NCI-H1694 (cell line): ENCODE measurements around the gene IQCF2.
"Not testable (repeated sequence)": the region's sequence is repeated elsewhere in the genome, so short reads cannot be mapped to it uniquely, and the experiment has no call there.

Source experiments
- DNase-seq: peaks from one replicate; lab custom pipeline; 2025; lab: John Stamatoyannopoulos, UW

The IQCF2 gene

DNA sequence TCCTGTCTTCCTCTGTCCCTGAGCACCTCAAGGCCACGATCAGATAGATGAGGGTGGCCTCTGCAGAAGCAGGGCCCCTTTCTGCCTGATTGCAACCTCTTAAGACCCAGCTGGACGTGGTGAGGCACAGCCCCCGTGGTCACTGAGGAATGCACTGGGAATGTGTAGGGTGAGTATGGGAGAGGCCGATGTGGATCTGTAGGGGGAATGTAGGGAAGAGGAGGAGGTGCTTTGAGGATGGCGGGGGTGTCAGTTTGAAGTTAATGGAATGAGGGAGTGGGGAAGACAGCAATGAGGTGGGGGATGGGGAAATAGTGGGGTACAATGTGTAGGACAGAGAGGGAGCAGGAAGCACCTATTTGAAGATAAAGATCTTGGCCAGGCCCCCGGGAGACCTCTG, 14.8 kb downstream of the IQCF2 start:
- no peak for DNase-seq

DNA sequence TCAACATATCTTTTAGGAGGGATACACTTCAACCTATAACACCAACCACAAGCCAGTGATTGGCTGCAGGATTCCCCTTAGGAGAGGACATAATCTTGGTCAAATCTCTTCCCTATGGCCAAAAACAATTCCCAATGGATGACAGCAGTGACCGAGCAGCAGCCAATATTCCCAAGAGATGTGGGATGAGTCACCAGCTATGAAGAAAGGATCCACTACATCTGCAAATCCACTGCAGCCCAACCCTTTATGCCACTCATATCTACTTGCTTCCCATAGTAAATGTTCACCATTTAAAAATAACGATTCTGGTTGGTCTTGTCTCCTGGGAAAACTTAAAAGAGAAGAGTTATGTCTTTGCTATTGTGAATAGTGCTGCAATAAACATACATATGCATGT, 18.5 kb downstream of the IQCF2 start:
- no peak for DNase-seq

DNA sequence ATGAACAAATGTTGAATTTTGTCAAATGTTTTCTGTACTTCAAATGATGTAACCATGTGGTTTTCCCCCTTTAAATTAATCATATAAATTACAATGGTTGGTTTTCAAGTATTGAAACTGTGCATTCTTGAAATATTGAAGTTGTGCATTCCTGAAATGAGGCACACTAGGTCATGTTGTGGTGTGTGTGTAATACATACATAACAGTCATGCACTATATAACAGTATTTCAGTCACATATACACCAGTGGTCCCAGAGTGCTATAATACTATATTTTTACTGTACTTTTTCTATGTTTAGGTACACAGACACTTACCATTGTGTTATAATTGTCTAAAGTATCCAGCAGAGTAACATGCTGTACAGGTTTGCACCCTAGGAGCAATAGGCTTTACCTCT, 25.0 kb downstream of the IQCF2 start:
- no peak for DNase-seq

DNA sequence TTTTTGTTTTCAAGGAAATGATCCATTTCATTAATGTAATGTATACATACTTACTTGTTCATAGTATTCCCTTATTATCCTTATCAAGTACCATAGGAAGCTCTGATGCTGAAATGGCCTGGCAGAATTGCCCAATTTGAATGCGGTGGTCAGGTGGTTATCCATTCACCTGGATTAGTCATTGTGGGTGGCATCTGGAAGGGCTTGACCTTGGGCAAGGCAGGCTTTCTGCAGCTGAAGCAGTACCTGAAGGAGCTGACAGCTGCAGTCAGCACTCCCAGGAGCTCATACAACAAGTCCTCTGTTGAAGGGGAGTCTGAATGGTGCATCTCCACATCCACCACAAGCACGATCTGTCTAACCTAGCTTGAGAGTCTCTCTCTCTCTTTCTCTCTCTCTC, 26.2 kb downstream of the IQCF2 start:
- DNase-seq = no peak

DNA sequence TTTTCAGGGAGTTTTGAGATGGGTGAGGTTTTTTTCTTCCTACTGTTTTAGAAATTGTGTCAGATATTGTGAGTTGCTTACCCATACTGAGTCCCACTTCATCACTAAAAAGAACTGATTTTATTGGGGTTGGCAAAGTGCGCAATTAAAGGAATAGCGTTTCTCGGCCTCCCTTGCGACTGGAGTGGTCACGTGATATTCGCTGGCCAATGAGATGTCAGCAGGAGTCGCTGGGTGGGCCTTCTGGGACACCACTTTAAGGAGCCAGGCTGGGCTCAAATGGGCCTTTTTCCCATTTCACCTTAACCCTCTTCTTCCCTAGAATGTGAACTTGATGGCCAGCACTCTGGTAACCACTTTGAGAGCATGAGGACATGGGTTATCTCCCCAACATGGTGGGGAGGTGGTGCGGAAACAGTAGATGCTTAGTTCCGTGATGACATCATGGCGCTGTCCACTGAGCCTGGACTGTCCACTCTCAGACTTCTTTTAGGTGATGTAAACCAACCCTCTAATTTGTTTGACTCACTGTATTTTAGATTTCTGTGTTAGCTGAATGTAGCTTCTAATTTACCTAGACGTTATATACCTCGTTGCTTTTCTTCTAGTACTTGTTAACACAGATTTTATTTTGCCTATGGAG, 27.2 kb downstream of the IQCF2 start:
- DNase-seq = no peak

DNA sequence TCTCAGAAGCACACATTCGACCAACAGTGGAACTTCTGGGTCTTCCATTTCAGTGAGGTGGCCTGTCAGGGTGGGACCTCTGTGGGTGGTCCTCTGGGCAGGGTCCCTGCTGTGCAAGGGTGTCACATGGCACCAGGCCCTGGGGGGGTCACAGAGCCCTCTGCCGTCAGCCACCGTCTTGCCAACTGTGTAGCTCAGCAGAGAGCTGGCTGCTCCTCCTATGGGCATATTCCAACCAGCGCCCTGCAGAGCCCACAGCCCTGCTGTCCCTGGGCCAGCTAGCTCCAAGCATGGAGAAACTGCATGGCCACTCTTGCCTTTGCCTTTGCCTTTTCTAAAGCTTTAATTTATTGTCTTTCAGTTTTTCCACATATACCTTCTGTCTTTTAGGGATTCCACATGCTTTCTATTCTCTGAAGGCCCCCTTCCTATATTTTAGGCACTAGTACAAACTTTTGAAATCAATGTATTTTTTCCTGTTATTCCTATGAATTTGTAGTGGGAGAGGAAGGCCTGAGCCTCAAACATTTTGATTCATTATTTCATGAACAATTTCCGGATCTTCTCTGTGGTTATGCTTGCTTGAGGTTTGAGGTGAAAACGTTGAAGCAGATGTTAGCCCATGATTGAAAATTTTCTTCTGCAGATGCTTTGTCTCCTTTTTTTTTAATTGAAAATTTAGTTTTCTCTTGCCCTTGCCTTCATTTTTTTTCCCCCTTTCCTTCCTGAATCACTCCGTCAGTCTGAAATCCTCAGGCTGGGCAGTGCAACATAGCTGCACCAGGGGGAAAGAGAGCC, 30.0 kb downstream of the IQCF2 start:
- no peak for DNase-seq

DNA sequence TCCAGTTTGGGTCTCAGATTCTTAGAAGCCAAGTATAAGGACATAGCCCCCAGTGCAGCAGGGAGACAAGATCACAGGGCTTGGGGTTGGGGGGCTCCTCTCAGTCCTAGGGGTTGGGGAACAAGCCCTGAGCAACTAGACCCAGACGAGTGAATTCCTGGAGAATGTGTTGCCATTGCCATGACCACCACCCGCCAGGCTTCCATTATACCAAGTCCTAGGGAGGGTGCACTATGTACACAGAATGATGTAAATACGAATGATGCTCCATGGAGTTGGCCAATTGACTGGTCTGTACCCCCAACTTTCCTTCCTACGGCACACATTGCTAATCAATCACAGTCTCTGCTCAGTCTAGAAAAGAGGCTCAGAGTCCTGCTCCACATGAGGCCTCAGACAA, 33.0 kb downstream of the IQCF2 start:
- no peak for DNase-seq

DNA sequence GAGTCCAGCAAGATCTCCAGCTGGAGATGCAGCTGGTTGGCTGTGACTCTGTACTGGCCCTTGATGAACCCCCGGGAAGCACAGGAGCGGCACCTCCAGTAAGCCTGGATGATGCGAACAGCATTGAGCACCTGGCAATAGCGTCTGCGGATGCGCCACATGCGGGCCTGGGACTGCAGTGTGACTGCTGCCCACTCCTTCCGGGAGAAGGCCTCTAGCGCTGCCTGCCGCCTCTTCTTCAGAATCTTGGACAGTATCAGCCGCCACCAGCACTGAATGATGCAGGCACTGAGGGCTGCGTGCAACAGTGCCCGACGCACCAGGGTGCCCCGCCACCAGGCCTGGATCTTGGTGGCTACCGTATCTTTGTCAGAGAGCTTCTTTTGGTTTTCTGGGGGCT, 33.5 kb downstream of the IQCF2 start:
- DNase-seq = no peak

DNA sequence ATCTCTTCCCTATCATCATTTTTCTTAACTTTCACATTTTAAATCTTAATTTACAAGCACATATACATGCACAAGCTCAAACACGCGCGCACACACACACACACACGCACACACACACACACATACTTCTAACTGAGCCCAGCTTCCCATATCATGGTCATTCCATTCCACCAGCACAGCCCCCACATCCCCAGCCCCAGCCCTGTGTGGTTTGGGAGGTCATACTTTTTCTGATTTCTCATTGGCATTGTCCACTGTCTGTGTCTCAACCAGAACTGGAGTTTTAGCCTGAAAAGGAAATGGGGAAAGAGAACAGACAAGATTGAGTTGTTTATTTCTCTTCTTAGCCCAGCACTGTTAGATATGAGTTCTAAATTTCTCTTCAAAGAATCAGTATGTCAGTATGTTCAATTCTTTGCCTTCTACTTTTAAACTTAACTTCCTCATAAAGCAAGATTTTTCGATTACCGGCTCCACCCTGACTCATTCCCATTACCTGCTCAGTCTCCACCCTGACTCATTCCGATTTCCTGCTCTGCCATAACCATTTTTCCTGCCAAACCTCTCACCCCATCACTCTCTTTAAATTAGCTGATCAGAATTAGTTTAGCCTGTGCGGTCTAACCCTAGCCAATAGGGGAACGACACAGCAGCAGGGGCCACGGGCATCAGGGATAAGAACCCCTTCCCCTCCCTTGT, 35.3 kb downstream of the IQCF2 start:
- DNase-seq = no peak

DNA sequence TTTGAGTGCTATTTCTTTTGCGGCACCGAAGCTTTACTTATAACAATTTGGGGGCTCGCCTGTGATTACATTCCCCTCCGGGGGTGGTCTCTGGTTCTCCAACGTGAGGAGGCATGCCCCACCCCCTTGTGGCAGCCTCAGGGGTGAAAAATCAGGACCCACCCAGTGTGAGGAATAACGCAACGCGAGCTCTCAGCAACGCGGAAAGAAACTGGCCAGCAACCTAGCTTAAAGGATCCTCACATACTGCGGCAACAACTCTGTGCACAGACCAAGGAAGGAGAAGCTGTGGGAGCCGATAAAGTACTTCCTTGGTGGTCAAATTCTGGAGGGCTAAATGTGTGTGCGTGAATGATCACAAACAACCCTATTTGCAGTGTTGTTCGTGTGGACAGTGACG, 36.0 kb downstream of the IQCF2 start:
- no peak for DNase-seq

DNA sequence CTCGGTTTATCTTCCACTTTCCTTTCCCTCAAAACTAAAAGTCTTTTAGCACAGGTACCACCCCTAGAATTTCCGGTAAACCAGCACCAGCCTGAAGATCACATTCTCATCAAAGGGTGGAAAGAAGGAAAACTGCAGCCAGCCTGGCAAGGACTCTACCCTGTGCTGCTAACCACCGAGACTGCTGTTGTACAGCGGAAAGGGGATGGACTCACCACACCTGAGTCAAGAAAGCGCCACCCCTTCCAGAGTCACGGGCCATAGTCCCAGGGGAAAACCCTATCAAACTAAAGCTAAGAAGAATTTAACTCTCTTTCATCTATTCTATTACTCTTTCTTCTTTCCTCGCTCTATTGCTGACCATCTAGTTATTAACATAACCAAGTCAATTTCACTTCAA, 38.6 kb downstream of the IQCF2 start:
- DNase-seq = not testable (repeated sequence)

DNA sequence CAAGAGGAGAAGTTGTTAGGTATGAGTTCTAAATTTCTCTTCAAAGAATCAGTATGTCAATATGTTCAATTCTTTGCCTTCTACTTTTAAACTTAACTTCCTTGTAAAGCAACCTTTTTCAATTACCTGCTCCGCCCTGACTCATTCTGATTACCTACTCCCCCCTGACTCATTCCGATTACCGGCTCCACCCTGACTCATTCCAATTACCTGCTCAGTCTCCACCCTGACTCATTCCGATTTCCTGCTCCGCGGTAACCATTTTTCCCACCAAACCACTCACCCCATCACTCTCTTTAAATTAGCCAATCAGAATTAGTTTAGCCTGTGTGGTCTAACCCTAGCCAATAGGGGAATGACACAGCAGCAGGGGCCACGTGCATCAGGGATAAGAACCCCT, 40.9 kb downstream of the IQCF2 start:
- not testable (repeated sequence) for DNase-seq

DNA sequence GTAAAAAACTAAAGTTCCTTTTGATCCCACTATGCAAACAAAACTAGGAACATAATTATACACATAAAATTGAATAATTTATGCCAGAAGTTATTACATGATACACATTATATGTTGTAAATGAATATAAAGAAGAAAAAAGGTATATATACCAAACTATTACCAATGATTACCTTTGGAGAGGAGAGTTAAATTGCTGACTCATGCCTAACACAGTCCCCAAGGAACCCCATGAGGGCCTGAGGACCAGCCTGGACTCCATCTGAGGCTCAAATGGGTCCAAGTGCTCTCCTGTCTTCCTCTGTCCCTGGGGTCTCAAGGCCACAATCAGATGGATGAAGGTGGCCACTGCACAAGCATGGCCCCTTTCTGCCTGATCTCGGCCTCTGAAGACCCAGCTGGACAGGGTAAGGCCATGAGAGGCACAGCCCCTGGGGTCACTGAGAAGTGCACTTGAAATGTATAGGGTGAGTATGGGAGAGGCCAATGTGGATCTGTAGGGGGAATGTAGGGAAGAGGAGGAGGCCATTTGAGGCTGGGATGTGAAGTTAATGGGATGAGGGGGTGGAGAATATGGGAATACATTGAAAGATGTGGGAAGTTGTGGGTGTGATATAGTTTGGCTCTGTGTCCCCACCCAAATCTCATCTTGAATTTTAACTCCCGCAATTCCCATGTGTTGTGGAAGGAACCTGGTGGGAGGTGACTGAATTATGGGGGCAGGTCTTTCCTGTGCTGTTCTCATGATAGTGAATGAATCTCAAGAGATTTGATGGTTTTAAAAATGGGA, 42.8 kb downstream of the IQCF2 start:
- DNase-seq = no peak

DNA sequence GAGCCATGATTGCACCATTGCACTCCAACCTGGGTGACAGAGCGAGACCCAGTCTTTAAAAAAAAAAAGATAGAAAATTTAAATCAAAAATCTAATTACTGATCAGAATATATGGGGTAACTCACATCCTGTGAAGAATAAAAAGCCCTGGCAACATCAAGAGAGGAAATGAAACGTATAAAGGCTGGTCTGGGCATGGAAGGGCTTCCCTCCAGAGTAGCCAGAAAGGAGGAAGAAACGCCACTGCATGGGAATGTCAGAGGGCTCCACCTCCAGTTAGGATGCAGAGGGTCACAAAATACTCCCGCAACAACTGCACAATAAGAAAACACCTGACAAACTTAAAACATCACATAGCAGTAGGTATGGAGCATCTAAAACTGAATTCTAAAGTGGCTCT, 46.6 kb downstream of the IQCF2 start:
- no peak for DNase-seq
